GM21717 (cell line): ENCODE data around the gene TUBA4B.
"Not testable (repeated sequence)": the region's sequence is repeated elsewhere in the genome, so short reads cannot be mapped to it uniquely, and the experiment has no call there.

Source experiments
- ATAC-seq: cut with Tn5 transposase; IDR thresholded peaks from one replicate; pipeline ENCODE4 v1.9.1; 2021; ENCODE audit warnings: mild to moderate bottlenecking, moderate library complexity; ENCODE audit not compliant: unreplicated experiment

Gene TUBA4B

DNA sequence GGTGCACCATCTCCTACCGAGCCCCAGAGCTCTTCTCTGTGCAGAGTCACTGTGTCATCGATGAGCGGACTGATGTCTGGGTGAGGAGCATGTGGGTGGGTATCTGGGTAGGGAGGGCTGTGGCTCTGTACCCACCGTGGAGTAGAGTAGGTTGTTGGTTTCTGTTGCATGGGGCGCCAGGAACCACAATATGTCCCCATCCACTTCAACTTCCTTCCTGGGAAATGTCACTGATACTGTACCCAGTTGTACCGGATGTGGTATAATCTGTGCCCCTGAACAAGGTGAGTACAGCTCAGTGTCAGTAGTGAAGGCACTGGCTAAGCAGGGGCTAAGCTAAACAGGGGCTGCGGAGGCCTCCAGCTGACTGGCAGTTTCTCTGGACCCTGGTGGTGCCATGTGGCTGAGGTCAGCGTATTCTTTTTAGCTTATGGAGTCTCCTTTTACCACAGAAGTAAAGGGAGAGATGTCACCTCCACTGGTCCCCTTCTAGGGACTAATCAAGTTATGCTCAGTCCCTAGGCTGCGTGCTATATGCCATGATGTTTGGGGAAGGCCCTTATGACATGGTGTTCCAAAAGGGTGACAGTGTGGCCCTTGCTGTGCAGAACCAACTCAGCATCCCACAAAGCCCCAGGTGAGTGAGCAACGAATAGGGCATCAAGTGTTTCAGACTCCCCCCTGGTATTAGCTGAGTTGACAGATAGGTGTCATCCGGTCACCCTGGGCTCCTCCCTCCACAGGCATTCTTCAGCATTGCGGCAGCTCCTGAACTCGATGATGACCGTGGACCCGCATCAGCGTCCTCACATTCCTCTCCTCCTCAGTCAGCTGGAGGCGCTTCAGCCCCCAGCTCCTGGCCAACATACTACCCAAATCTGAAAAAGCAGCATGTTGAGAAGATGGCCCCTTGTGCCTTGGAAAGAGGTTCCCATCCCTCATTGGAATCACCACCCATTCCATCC lies 5.1 kb upstream of the TUBA4B start:
- no peak for ATAC-seq

GRCh38 chr2:219248845-219249202 lies 4.2 kb upstream of the TUBA4B start:
- ATAC-seq = no peak

GRCh38 chr2:219249203-219249980 lies 3.7 kb upstream of the TUBA4B start:
- peak; percentile 26 for ATAC-seq

DNA sequence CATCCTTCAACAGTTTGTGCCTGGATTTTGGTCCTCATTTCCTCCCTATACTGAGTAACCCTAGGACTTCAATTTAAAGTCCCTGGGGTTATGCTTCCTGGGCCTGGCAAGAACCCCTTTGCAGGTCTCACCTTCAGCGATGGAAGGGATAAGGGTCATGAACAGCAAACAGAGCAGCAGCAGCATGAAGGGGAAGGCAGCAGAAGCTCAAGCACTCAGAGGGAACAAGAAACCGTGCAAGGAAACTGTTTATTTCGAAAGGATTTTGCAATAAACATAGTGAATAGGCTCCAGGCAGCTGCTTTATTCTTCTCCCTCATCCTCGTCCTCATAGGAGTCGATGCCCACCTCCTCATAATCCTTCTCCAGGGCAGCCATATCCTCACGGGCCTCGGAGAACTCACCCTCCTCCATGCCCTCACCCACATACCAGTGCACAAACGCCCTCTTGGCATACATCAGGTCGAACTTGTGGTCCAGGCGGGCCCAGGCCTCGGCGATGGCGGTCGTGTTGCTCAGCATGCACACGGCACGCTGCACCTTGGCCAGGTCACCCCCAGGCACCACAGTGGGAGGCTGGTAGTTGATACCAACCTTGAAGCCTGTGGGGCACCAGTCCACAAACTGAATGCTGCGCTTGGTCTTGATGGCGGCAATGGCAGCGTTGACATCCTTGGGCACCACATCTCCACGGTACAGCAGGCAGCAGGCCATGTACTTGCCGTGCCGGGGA lies 2.8 kb upstream of the TUBA4B start:
- ATAC-seq = no peak

GRCh38 chr2:219251656-219252055 lies 1.4 kb upstream of the TUBA4B start:
- no peak for ATAC-seq

- ATAC-seq = no peak
These were observed 959 bp upstream of the TUBA4B start for GRCh38 chr2:219252084-219252483.

- ATAC-seq = no peak
These were observed 508 bp upstream of the TUBA4B start for GRCh38 chr2:219252570-219252899.

DNA sequence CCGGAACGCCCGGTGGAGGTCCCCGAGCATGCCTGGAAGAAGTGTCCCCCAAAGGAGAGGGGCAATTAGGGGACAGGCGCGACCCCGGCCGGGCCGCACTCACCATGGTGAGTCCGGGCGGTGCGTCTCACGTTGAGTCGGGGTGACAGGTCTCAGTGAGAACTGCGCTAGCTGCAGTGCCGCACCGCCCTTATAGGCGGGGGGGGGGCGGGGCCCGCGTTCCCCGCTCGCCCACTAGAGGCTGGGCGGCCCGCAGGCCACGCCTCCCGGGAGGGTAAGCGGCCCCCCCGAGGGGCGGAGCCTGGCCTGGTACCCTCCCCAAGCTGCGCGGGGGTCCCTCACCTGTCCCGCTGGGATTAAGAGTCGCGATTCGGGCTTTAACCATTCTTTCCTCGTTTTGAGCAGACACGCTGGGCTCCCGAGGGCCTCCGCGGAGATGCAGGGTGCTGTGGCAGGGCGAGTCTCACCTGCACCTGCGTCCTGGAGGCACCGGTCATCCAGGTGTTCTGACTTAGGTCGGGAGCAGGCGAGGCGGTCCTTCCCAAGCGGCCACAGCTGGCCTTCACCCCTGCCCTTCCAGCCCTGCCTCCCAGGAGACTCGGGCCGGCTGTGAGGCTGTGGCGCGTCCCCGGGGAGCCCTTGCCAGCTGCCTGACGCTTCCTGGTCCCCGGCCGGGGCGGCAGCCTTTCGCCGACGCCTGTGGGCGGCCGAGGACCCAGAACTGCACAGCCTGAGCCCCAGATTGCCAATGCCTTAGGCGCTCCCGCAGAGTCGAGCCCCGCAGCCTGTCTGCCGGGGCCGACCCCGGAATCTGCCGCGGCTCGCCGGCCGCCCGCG lies 928 bp downstream of the TUBA4B start, which contains the start of gene TUBA4A:
Gene TUBA4A, minus strand, starts transcription at position 166 of the 837 bp plus-strand sequence. Its CDS starts 60 bp downstream, at position 106.
- peak; percentile 47 for ATAC-seq

GRCh38 chr2:219254590-219255201 lies 1.7 kb downstream of the TUBA4B start:
- ATAC-seq = peak; percentile 34

GRCh38 chr2:219258942-219259341 lies 5.9 kb downstream of the TUBA4B start:
- ATAC-seq = not testable (repeated sequence)

DNA sequence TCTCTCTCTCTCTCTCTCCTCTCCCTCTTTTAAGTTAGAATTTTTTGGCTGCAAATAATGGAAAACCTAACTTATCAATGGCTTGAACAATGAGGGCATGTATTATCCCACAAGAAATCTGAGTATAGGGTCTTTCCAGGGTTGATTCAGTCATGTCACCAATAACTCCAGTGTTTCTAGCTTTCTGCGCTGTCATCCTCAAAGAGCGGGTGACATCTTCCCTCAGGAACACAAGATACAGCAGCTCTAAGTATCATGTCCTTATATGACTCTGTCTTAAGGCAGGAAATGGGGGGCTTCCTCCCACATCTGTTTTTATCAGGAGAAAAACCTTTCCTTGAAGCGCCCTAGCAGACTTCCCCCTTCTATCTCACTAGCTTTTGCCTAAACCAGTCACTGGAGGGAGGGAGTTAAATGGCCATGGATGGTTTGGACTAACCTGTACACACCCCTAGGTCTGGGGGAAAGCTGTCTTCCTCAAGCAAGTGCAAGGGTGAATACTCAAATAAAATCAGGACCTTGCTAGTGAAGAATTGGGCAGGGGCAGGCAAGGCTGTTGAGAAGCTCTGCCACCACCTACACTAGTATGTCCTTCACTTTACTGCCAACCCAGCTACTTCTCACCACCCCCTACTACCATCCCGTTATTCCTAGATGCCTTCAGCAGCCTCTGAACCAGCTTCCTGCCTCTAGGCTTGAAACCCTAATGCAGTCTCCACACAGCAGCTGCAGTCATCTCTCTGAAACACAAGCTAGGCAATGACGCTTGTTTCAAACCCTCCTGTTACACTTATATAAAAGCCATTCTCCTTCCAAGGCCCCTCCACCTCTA lies 8.2 kb downstream of the TUBA4B start:
- no peak for ATAC-seq

DNA sequence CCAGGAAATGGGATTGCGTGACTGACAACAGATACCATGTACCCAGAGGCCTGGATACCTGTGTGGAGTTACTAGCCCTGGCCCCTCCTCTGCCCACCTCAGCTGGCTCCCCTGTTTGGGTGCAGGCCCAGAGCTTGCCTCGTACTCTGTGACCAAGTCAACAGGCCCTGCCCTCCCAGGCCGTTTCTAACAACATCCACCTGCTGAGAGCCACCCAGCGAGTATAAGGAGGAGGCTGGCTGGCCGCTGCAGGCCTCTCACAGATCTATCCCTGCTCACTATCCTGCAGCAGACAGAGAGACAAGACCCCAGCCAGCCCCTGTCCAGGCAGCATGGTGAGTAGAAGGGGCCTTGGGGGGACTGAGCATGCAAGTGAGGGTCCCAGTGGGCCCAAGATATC lies 13.2 kb downstream of the TUBA4B start:
- no peak for ATAC-seq

GRCh38 chr2:219266886-219267285 lies 13.8 kb downstream of the TUBA4B start:
- no peak for ATAC-seq

- ATAC-seq = no peak
These were observed 15.3 kb downstream of the TUBA4B start for GRCh38 chr2:219268294-219268693.

GRCh38 chr2:219269362-219270054 lies 16.5 kb downstream of the TUBA4B start:
- no peak for ATAC-seq

DNA sequence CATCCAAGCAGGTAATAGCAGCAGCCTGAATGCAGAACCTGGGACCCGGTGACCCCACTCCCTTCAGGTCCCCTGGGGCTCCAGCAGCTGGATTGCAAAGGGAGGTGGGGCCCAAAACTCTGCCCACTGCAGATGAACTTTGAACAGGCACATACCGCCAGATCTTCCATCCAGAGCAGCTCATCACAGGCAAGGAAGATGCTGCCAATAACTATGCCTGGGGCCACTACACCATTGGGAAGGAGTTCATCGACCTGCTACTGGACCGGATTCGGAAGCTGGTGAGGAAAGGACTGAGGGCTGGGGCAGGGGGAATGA lies 17.0 kb downstream of the TUBA4B start:
- no peak for ATAC-seq

GRCh38 chr2:219271021-219271420 lies 18.0 kb downstream of the TUBA4B start:
- no peak for ATAC-seq

DNA sequence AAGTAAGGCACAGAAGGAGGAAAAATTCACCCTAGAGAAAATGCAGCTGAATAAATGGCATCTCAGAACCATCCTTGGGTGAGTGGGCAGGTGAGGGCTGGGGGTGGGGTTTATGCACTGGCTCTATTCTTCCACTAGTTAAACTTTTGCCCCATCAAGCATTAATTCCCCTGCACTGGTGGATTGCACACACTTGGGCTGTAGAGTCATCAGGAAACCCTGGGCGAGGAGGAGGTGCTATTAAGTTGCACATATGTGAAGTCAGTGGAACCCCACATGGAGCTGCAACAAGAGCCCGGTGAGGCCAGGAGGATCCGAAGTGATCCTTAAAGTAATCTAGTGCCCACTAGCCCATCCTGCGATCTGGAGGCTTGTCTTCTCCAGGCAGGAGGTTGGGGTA lies 19.3 kb downstream of the TUBA4B start:
- no peak for ATAC-seq

DNA sequence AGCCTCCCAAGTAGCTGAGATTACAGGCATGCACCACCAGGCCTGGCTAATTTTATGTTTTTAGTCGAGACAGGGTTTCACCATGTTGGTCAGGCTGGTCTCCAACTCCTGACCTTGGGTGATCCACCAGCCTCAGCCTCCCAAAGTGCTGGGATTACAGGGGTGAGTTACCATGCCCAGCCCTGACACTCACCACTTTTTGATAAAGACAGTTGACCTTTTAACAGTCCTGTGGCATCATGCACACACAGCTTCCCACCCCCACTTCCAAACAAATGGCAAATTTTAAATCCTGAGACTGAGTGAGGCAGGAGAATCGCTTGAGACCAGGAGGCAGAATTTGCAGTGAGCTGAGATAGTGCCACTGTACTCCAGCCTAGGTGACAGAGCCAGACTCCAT lies 20.0 kb downstream of the TUBA4B start:
- ATAC-seq = no peak
